Keratinocyte (primary cell): ENCODE results near the gene DVL2. TPM values are rescaled to one million over a fixed set of nuclear protein-coding genes. Genes with fewer than 3 reads are reported as not detected.

Source experiments
- DNase-seq: peaks from one replicate; pipeline ENCODE4 v3.0.0-alpha.2; 2011; ENCODE audit warnings: low read depth, missing footprints, low spot score
- FAIRE-seq: peaks from 2 replicates; lab custom pipeline; 2011; peaks lifted over from hg19 to GRCh38; lab: Jason Lieb, UNC
- H2AFZ ChIP-seq: 2 replicates; pipeline ENCODE4 v1.6.0; 2012; ENCODE audit warnings: low read length, control low read depth, inconsistent platforms; ENCODE audit not compliant: control insufficient read depth
- H3K27ac ChIP-seq: 2 replicates; pipeline ENCODE4 v1.5.1; 2011; ENCODE audit warnings: low read length; ENCODE audit not compliant: control insufficient read depth, insufficient read depth
- H3K27me3 ChIP-seq: 3 replicates; pipeline ENCODE4 v1.6.0; 2011; ENCODE audit warnings: low read length; ENCODE audit not compliant: control insufficient read depth, insufficient read depth; ENCODE audit errors: extremely low read depth
- H3K36me3 ChIP-seq, 2 experiments: 2 replicates in 1 of 2; 3 replicates in 1 of 2; pipeline ENCODE4 v1.5.1; 2011; ENCODE audit warnings: low read length in 2 of 2, mild to moderate bottlenecking in 1 of 2; ENCODE audit not compliant: control insufficient read depth in 2 of 2, insufficient read depth in 2 of 2; ENCODE audit errors: extremely low read depth in 1 of 2
- H3K4me1 ChIP-seq: 3 replicates; pipeline ENCODE4 v1.5.1; 2011; ENCODE audit warnings: low read length; ENCODE audit not compliant: control insufficient read depth, insufficient read depth; ENCODE audit errors: extremely low read depth
- H3K4me2 ChIP-seq: 3 replicates; pipeline ENCODE4 v1.6.0; 2011; ENCODE audit warnings: low read depth, low read length; ENCODE audit not compliant: control insufficient read depth, insufficient read depth; ENCODE audit errors: extremely low read depth
- H3K4me3 ChIP-seq, 3 experiments: fragments of 200-600 bp in 1 of 3; sonication (generic) in 1 of 3; 2 replicates in 2 of 3; 3 replicates in 1 of 3; pipeline ENCODE4 v1.5.1; 2011 to 2016; ENCODE audit warnings: low read length in 3 of 3, mild to moderate bottlenecking in 3 of 3, control low read depth in 2 of 3, inconsistent platforms in 1 of 3, low read depth in 1 of 3, mixed read lengths in 1 of 3, mixed run types in 1 of 3, moderate library complexity in 1 of 3; ENCODE audit not compliant: control insufficient read depth in 2 of 3, insufficient read depth in 2 of 3; ENCODE audit errors: extremely low read depth in 1 of 3
- H3K79me2 ChIP-seq: 2 replicates; pipeline ENCODE4 v1.6.0; 2012; ENCODE audit warnings: low read length; ENCODE audit not compliant: control insufficient read depth, insufficient read depth
- H3K9ac ChIP-seq: 3 replicates; pipeline ENCODE4 v1.6.0; 2011; ENCODE audit warnings: low read length; ENCODE audit not compliant: control insufficient read depth, insufficient read depth; ENCODE audit errors: extremely low read depth
- H3K9me1 ChIP-seq: 3 replicates; pipeline ENCODE4 v1.6.0; 2011; ENCODE audit warnings: low read length; ENCODE audit not compliant: control insufficient read depth, insufficient read depth; ENCODE audit errors: extremely low read depth
- H3K9me3 ChIP-seq: 2 replicates; pipeline ENCODE4 v1.5.1; 2012; ENCODE audit warnings: low read depth, low read length; ENCODE audit not compliant: control insufficient read depth
- H4K20me1 ChIP-seq: 3 replicates; pipeline ENCODE4 v1.6.0; 2011; ENCODE audit warnings: low read length; ENCODE audit not compliant: control insufficient read depth, insufficient read depth; ENCODE audit errors: extremely low read depth
- CTCF ChIP-seq, 3 experiments: IDR thresholded peaks in 1 of 3; conservative IDR thresholded peaks in 1 of 3; optimal IDR thresholded peaks in 1 of 3; 2 replicates in 2 of 3; 3 replicates in 1 of 3; pipeline versions ENCODE3 to v1.5.1; 2011; ENCODE audit warnings: low read length in 3 of 3, mild to moderate bottlenecking in 3 of 3, moderate library complexity in 2 of 3, control low read depth in 1 of 3, inconsistent platforms in 1 of 3; ENCODE audit not compliant: insufficient read depth in 2 of 3; ENCODE audit errors: extremely low read depth in 1 of 3
- EZH2 ChIP-seq: IDR thresholded peaks from one replicate; pipeline ENCODE4 v1.6.1; 2012; ENCODE audit warnings: inconsistent platforms, mild to moderate bottlenecking, low read length, moderate library complexity
- dilution Hi-C: fragments of 300-500 bp; cut with MboI; formaldehyde crosslinking; loops from one replicate; pipeline ENCODE4 v1.7.0; 2020; ENCODE audit warnings: low sequenced_read_pairs; ENCODE audit not compliant: extremely low pct_ligation_motif_present
- polyA plus RNA-seq, 5 experiments: library from polyadenylated mRNA; depleted of rRNA in 3 of 5; stranded (reverse) in 3 of 5; stranded (forward) in 1 of 5; unstranded in 1 of 5; fragments of >200 nt; gene quantifications; 1 replicate in 1 of 5; 2 replicates in 3 of 5; 3 replicates in 1 of 5; pipeline versions ENCODE4 v1.2.1 to v1.2.3, GENCODE V29; 2011 to 2012; ENCODE audit warnings: missing spikeins in 2 of 5, low read depth in 1 of 5, low replicate concordance in 1 of 5

The DVL2 gene
- polyA plus RNA-seq, 1 donor (not counting 4 experiments of a cell fraction or from before 2014, with no cell fraction given) = 3.7 TPM

- dilution Hi-C loops = no loop called here
- Histone ChIP-seq H3K9me1 (no peaks in the 10 kb centered on the region), H4K20me1 (peaks cover 5% of the 10 kb centered on the region), H3K9ac (peak within 1 kb of the TSS; percentile 87), H3K4me2 (peak within 1 kb of the TSS; percentile 88), H3K27ac (peak within 1 kb of the TSS; percentile 92), H3K4me3 (peak within 1 kb of the TSS; percentile 55 to 74 (median 72)), H3K36me3 (peaks cover 26 to 37% of the 10 kb centered on the region in 2 experiments), H3K9me3 (no peaks in the 10 kb centered on the region), H3K27me3 (no peaks in the 10 kb centered on the region), H3K4me1 (peaks cover 36% of the 10 kb centered on the region), H2AFZ (peak within 1 kb of the TSS; percentile 39), H3K79me2 (peaks cover 14% of the 10 kb centered on the region)
- DNase-seq = no peak
- no peak for TF ChIP-seq CTCF (optimal IDR thresholded peaks at IDR 0.05 in 1 of 3, IDR thresholded peaks at IDR 0.05 in 1 of 3, conservative IDR thresholded peaks at IDR 0.05 in 1 of 3; ENCODE audit: extremely low read depth in 1 of 3, insufficient read depth in 2 of 3, low read length in 3 of 3)
- no peak for TF ChIP-seq EZH2
- FAIRE-seq = peak; percentile 59
Observed at GRCh38 chr17:7219812-7220592, 14.3 kb downstream of the DVL2 start, which contains the start of the genes ACADVL and DLG4. Gene ACADVL (plus strand): TSS chr17:7219938. CDS start chr17:7219985, 47 bp downstream. Gene DLG4 (minus strand): TSS chr17:7219836.

- H3K9me1 ChIP-seq = no peaks in the 10 kb centered on the region
- H2AFZ ChIP-seq = peak overlapping the region; percentile 39
- no peaks in the 10 kb centered on the region for H3K27me3 ChIP-seq
- peaks cover 42% of the 10 kb centered on the region for H3K4me1 ChIP-seq
- TF ChIP-seq CTCF (optimal IDR thresholded peaks at IDR 0.05 in 1 of 3, IDR thresholded peaks at IDR 0.05 in 1 of 3, conservative IDR thresholded peaks at IDR 0.05 in 1 of 3; ENCODE audit: extremely low read depth in 1 of 3, insufficient read depth in 2 of 3, low read length in 3 of 3) (no peak), EZH2 (no peak)
- H3K4me2 ChIP-seq = peak overlapping the region; percentile 88
- H3K9ac ChIP-seq = peak overlapping the region; percentile 87
- H3K36me3 ChIP-seq = peaks cover 25 to 30% of the 10 kb centered on the region in 2 experiments
- FAIRE-seq (no peak), DNase-seq (no peak)
- peaks cover 14% of the 10 kb centered on the region for H3K79me2 ChIP-seq
- H3K9me3 ChIP-seq = no peaks in the 10 kb centered on the region
- H3K4me3 ChIP-seq = peak overlapping the region; percentile 55 to 74 (median 72)
- H4K20me1 ChIP-seq = peaks cover 5% of the 10 kb centered on the region
- dilution Hi-C loops = no loop called here
- H3K27ac ChIP-seq = peak overlapping the region; percentile 92
Observed at GRCh38 chr17:7219229-7219811, 15.0 kb downstream of the DVL2 start.
